Stomach (tissue), 4 donors: ENCODE measurements around the gene INVS.

Source experiments
- EP300 ChIP-seq: sonication (generic); formaldehyde crosslinking; IDR thresholded peaks from one replicate; pipeline ENCODE4 v1.6.1; 2017; ENCODE audit warnings: antibody characterized with exemption
- POLR2A ChIP-seq, 4 donors: fragments of 450-650 bp; IDR thresholded peaks; one replicate each; pipeline ENCODE4 v1.6.1; 2016; ENCODE audit warnings: antibody characterized with exemption in 4 of 4, control low read depth in 2 of 4, mild to moderate bottlenecking in 1 of 4, moderate library complexity in 1 of 4
- POLR2AphosphoS5 ChIP-seq, 3 donors: sonication (generic); formaldehyde crosslinking; IDR thresholded peaks; one replicate each; pipeline ENCODE4 v1.6.1; 2016; ENCODE audit warnings: antibody characterized with exemption in 3 of 3
- TF ChIP-seq, protein P1 (sequence below), 7 experiments: fragments of 450-650 bp in 4 of 7; fragments of 200-600 bp in 3 of 7; sonication (generic) in 3 of 7; IDR thresholded peaks; one replicate each; pipeline ENCODE4 v1.5.1; 2016 to 2019; ENCODE audit warnings: antibody characterized with exemption in 7 of 7, control low read depth in 2 of 7, mild to moderate bottlenecking in 1 of 7

DNA sequence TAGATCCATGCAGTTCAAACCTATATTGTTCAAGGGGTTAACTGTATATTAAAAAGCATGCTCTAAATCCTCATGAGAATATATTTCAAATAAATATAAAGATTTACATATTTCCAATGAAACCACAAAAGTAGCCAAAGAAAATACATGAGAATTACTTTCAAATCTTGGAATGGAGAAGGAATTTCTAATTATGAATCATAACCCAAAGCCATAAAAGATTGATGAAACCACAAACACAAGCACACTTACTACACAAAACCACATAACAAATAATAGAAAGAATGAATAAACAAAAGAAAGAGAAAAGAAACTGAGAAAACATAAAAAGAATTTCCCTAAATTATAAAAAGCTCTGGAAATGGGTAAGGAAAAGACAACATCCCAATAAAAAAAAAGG, 16.3 kb upstream of the INVS start:
- TF ChIP-seq, protein P1, sequence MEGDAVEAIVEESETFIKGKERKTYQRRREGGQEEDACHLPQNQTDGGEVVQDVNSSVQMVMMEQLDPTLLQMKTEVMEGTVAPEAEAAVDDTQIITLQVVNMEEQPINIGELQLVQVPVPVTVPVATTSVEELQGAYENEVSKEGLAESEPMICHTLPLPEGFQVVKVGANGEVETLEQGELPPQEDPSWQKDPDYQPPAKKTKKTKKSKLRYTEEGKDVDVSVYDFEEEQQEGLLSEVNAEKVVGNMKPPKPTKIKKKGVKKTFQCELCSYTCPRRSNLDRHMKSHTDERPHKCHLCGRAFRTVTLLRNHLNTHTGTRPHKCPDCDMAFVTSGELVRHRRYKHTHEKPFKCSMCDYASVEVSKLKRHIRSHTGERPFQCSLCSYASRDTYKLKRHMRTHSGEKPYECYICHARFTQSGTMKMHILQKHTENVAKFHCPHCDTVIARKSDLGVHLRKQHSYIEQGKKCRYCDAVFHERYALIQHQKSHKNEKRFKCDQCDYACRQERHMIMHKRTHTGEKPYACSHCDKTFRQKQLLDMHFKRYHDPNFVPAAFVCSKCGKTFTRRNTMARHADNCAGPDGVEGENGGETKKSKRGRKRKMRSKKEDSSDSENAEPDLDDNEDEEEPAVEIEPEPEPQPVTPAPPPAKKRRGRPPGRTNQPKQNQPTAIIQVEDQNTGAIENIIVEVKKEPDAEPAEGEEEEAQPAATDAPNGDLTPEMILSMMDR (IDR thresholded peaks at IDR 0.05) = no peak
- TF ChIP-seq POLR2A (IDR thresholded peaks at IDR 0.05) (no peak), EP300 (no peak), POLR2AphosphoS5 (IDR thresholded peaks at IDR 0.05) (no peak)
